ENCODE results near the gene ACTN3.

- TF ChIP-seq AFF4 (CRISPR knock-in tag; IDR thresholded peaks at IDR 0.05; ENCODE audit: borderline replicate concordance) = no peak
- TF ChIP-seq PRDM15 (CRISPR knock-in tag; IDR thresholded peaks at IDR 0.05) = no peak
Measured at GRCh38 chr11:66604155-66604554, 57.5 kb downstream of the ACTN3 start.
